C1 segment of cervical spinal cord (tissue), 14 donors: Measurements from ENCODE around the gene NPTX1.

ENCODE experiments used
- DNase-seq, 14 donors: peaks; one replicate each; lab custom pipeline; 2025; lab: John Stamatoyannopoulos, UW

Gene NPTX1

GRCh38 chr17:80428796-80429195 is 47.6 kb downstream of the NPTX1 start:
- no peak for DNase-seq

GRCh38 chr17:80428363-80428762 is 48.0 kb downstream of the NPTX1 start:
- no peak for DNase-seq

DNA sequence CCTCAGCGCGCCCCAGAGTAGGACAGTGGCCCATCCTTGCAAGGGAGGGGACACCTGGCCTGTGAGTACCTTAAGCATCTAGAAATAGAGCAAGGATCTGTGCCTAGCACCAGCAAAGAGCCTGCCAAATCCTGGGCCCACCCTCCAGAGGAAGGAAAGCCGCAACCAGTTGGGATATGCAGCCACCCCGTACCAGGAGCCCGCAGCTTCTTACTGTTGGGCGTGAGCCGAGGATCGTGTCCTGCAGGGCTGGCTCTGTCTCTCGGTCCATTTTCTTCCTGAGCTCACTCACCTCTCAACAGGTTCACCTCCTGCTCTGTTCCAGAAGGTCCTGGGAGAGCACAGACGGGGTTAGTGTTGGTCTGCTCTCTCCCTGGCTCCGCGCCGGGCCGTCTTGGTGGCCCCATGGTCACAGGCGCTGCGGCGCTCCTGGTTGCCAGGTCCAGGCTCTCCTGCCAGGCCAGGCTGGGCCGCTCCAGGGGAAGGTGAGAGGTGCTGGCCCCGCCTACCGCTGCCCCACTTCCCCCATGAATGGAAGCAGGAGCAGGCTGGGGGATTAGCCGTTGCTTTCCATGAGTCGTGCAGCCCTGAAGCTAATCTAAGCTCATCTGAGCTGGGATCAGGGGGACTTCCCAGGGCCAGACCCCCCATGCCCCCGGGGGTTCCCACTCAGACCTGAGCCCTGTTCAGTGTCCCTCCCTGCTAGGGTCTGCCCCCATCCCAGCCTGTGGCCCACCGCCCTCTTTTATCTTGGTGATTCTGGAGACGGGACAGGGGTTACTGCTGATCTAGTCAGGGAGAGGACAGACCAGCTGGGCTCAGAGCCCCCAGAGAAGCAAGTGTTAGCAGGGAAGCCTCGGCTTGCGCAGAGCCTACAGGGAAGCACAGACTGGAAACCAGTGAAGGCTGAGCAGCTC is 48.8 kb downstream of the NPTX1 start:
- peak in 1 of 14 donors; percentile 80 for DNase-seq

DNA sequence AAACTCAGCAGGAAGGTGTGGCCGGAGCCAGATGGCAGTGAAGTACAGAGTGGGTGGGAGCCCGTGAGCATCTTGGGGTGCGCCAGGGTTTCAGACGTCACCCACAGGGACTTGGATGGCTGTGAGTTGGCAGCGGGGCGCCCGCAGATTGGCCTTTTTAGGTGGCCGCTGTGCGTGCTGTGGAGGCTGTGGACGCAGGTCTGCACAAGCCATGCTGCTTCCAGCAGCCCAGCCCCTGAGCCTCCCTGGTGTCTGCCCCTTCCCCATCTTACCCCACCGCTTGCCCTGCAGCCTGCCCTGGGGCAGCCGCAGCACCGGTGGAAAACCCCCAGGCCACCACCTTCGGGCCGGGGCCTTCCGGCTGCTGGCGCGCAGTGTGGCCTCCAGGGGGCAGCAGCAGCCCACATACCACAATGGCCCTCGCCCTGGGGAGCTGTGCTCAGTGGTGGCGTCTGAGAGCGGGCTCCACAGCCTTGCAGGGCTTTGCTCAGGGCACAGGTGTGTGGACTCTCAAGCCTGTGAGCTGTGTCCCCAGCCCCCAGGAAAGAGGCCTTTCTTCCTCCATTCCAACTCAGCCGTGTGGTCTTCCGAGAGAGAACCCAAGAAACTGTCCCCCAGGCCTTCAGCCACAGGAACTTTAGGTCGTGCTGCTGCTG is 49.6 kb downstream of the NPTX1 start:
- DNase-seq: peak in 11 of 14 donors; percentile 13 to 79 (median 42)

GRCh38 chr17:80425835-80426426 is 50.5 kb downstream of the NPTX1 start:
- no peak for DNase-seq

- DNase-seq: no peak
These were observed 51.3 kb downstream of the NPTX1 start for GRCh38 chr17:80424878-80425765.

GRCh38 chr17:80424261-80424660 is 52.1 kb downstream of the NPTX1 start:
- no peak for DNase-seq

DNA sequence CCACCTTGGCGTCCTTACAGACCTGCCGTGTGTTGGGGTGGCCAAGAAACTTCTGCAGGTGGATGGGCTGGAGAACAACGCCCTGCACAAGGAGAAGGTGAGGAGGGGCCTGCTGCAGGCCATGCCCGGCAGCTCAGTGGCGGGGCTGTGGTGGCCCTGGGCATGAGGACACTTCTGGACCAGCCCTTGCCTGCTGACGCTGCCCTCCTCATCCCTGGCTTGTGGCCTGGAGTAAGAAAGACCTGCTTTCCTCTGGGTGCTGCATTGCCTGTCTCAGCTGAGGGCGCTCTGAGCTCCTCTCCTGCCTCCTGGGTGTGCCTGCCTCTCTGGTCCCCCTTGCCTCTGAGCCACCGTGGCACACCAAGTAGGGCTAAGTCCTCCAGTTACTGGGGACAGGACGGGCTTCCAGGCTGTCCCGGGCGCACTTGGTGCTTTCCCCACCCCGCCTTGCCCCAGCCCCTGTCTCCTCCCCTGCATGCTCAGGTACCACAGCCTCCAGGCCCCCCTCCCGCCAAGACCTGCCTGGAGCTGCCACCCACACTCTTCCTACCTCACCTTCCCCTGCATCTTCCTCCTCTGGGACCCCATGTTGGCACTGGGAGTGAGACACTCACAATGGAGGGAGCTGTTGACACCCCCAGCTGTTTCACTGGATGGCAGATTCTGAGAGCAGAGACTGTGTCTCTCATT is 52.7 kb downstream of the NPTX1 start:
- no peak for DNase-seq

- DNase-seq: no peak
These were observed 53.4 kb downstream of the NPTX1 start for GRCh38 chr17:80422981-80423380.

GRCh38 chr17:80422276-80422675 is 54.1 kb downstream of the NPTX1 start:
- no peak for DNase-seq

- DNase-seq: no peak
These were observed 54.9 kb downstream of the NPTX1 start for GRCh38 chr17:80421381-80422090.

GRCh38 chr17:80419255-80419654 is 57.2 kb downstream of the NPTX1 start:
- DNase-seq: no peak

GRCh38 chr17:80418589-80418988 is 57.8 kb downstream of the NPTX1 start:
- DNase-seq: no peak
